ENCODE data around the gene CD84. TPM values are rescaled to one million over a fixed set of nuclear protein-coding genes. Genes with fewer than 3 reads are reported as not detected.

The CD84 gene
- polyA plus RNA-seq, 3 donors = 14.5 to 33.5 (median 31.8) TPM

DNA sequence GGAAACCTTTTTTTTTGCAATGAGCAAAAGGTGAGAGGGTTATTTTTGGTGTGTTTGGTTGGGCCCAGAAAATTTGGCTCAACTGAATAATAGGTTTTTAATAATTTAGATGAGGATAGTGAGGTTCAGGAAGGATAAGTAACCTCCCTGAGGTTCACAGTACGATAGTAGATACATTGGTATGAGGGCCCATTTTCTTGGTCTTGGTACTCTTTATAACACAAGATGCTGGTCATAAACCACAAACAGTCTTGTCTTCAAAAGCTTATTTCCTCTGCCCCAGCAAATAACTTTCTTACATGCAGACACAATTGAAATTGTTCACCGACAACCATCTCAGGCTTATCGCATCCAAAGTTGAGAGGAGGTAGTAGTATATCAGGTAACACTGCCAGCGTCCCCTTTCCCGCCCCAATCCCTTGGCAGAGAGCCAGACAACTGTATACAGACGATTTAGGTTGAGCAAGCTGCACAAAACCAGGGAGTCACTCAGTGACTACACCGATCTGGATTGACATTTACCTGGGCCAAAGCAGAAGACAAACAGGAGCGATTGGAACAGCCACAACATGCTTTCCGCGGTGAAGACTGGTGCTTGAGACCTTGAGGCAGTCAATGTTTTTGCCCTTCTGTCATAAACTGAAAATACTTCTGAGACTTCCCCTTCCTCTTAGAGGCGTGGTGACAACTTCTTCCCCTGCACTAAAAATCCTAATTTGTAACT, 56.5 kb downstream of the CD84 start, which contains the start of gene SLAMF6:
SLAMF6 (minus strand) TSS at position 634 of the 724 bp plus-strand sequence; CDS start at position 571, 63 bp downstream.
- H3K4me1 ChIP-seq (ENCODE audit: control insufficient read depth in 1 of 2, insufficient read depth in 2 of 2, low read length in 2 of 2) = peaks cover 0 to 10% of the 10 kb centered on the region in 2 donors

DNA sequence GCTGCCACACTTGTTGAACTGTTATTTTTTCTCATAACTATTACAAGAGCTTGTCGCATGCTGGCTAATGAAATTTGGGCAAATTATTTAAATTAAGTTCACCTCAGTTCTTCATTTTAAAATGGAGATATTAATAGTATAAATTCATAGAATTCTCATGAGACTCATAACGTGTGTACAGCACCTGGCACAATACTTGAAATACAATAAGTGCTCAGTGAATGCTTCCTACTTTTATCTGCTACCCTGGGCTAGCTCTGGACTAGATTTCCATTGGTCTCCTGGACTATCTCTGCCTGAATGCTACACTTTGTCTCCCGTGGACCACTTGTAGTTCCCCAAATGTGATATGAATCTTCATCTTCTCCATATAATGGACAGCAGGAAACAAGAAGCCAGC, 57.2 kb downstream of the CD84 start:
- H3K9me3 ChIP-seq (replicated peaks in 1 of 2; ENCODE audit: control insufficient read depth in 1 of 2, insufficient read depth in 1 of 2, low read length in 2 of 2) = no peaks in the 10 kb centered on the region
- WGBS (ENCODE audit: insufficient coverage) = 33% methylated on average over 1 of the region's 3 CpGs
- peaks cover 2 to 5% (median 2%) of the 10 kb centered on the region in 3 donors for H3K27me3 Mint-ChIP-seq (ENCODE audit: low read depth in 3 of 3)
- H3K4me3 ChIP-seq (replicated peaks in 1 of 3; ENCODE audit: low read depth in 2 of 3, low read length in 3 of 3) = no peak overlapping the region
- H3K27ac ChIP-seq (ENCODE audit: low read depth in 1 of 2, low read length in 2 of 2) = no peak overlapping the region
- peaks cover 28% of the 10 kb centered on the region for H3K4me1 Mint-ChIP-seq
- peaks cover 0 to 10% of the 10 kb centered on the region in 2 donors for H3K4me1 ChIP-seq (ENCODE audit: control insufficient read depth in 1 of 2, insufficient read depth in 2 of 2, low read length in 2 of 2)
- no peak for DNase-seq
- H3K36me3 Mint-ChIP-seq = no peaks in the 10 kb centered on the region
- intact Hi-C loops (cut with micrococcal nuclease) = no loop called here
- H3K36me3 ChIP-seq (replicated peaks in 1 of 2; ENCODE audit: control insufficient read depth in 1 of 2, insufficient read depth in 2 of 2, low read length in 2 of 2) = no peaks in the 10 kb centered on the region
- no peak overlapping the region for H2AFZ ChIP-seq (ENCODE audit: insufficient read depth, low read depth, low read length, poor library complexity, severe bottlenecking)
- H3K27me3 ChIP-seq (ENCODE audit: control insufficient read depth in 2 of 2, insufficient read depth in 2 of 2, low read length in 2 of 2) = no peaks in the 10 kb centered on the region
- no peak overlapping the region for H3K4me2 ChIP-seq (replicated peaks; ENCODE audit: extremely low read depth, low read length, poor library complexity, severe bottlenecking)
- H3K27ac Mint-ChIP-seq = peak overlapping the region in 1 of 7 donors; percentile 86
- no peaks in the 10 kb centered on the region for H4K20me1 ChIP-seq (ENCODE audit: insufficient read depth, low read length)
- H3K4me3 Mint-ChIP-seq = no peak overlapping the region
- H3K9ac ChIP-seq (ENCODE audit: insufficient read depth, low read length, poor library complexity, severe bottlenecking) = no peak overlapping the region
- peaks cover 11 to 21% (median 14%) of the 10 kb centered on the region in 7 donors for H3K9me3 Mint-ChIP-seq
- H3K79me2 ChIP-seq (ENCODE audit: insufficient read depth, low read length) = no peaks in the 10 kb centered on the region
- TF ChIP-seq, protein P1, sequence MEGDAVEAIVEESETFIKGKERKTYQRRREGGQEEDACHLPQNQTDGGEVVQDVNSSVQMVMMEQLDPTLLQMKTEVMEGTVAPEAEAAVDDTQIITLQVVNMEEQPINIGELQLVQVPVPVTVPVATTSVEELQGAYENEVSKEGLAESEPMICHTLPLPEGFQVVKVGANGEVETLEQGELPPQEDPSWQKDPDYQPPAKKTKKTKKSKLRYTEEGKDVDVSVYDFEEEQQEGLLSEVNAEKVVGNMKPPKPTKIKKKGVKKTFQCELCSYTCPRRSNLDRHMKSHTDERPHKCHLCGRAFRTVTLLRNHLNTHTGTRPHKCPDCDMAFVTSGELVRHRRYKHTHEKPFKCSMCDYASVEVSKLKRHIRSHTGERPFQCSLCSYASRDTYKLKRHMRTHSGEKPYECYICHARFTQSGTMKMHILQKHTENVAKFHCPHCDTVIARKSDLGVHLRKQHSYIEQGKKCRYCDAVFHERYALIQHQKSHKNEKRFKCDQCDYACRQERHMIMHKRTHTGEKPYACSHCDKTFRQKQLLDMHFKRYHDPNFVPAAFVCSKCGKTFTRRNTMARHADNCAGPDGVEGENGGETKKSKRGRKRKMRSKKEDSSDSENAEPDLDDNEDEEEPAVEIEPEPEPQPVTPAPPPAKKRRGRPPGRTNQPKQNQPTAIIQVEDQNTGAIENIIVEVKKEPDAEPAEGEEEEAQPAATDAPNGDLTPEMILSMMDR (IDR thresholded peaks at IDR 0.05) = no peak

More for the DNA sequence above, 56.5 kb downstream of the CD84 start, which contains the start of gene SLAMF6:
- no peaks in the 10 kb centered on the region for H4K20me1 ChIP-seq (ENCODE audit: insufficient read depth, low read length)
- no peaks in the 10 kb centered on the region for H3K9me3 ChIP-seq (replicated peaks in 1 of 2; ENCODE audit: control insufficient read depth in 1 of 2, insufficient read depth in 1 of 2, low read length in 2 of 2)
- no peaks in the 10 kb centered on the region for H3K36me3 ChIP-seq (replicated peaks in 1 of 2; ENCODE audit: control insufficient read depth in 1 of 2, insufficient read depth in 2 of 2, low read length in 2 of 2)
- H3K27me3 ChIP-seq (ENCODE audit: control insufficient read depth in 2 of 2, insufficient read depth in 2 of 2, low read length in 2 of 2) = no peaks in the 10 kb centered on the region
- peak within 1 kb of the TSS; percentile 65 for H2AFZ ChIP-seq (ENCODE audit: insufficient read depth, low read depth, low read length, poor library complexity, severe bottlenecking)
- Mint-ChIP-seq H3K27me3 (ENCODE audit: low read depth in 3 of 3) (peaks cover 2 to 5% (median 2%) of the 10 kb centered on the region in 3 donors), H3K4me3 (peak within 1 kb of the TSS; percentile 59 to 81), H3K27ac (peak within 1 kb of the TSS in 2 of 7 donors; percentile 65 to 86), H3K9me3 (peaks cover 13 to 22% (median 16%) of the 10 kb centered on the region in 7 donors), H3K36me3 (no peaks in the 10 kb centered on the region), H3K4me1 (peaks cover 28% of the 10 kb centered on the region)
- 43% methylated on average over 4 of the region's 11 CpGs for WGBS (ENCODE audit: insufficient coverage)
- H3K9ac ChIP-seq (ENCODE audit: insufficient read depth, low read length, poor library complexity, severe bottlenecking) = no peak within 1 kb of the TSS
- intact Hi-C loops (cut with micrococcal nuclease) = no loop called here
- no peak for DNase-seq
- H3K4me2 ChIP-seq (replicated peaks; ENCODE audit: extremely low read depth, low read length, poor library complexity, severe bottlenecking) = peak within 1 kb of the TSS; percentile 54
- no peaks in the 10 kb centered on the region for H3K79me2 ChIP-seq (ENCODE audit: insufficient read depth, low read length)
- H3K4me3 ChIP-seq (replicated peaks in 1 of 3; ENCODE audit: low read depth in 2 of 3, low read length in 3 of 3) = peak within 1 kb of the TSS in 2 of 3 experiments; percentile 16 to 61
- peak within 1 kb of the TSS in 1 of 2 donors; percentile 64 for H3K27ac ChIP-seq (ENCODE audit: low read depth in 1 of 2, low read length in 2 of 2)
- TF ChIP-seq, protein P1 (IDR thresholded peaks at IDR 0.05) = no peak

All from CD14-positive monocyte (primary cell).